GM18519 (cell line): ENCODE results near the gene SEMA4G.

Experiments
- ATAC-seq: cut with Tn5 transposase; IDR thresholded peaks from one replicate; pipeline ENCODE4 v1.9.1; 2021; ENCODE audit warnings: mild to moderate bottlenecking, moderate library complexity; ENCODE audit not compliant: unreplicated experiment, low FRiP score

SEMA4G gene

GRCh38 chr10:100969187-100970075 is at the start of gene SEMA4G:
SEMA4G (plus strand) TSS chr10:100969504; CDS start chr10:100972913, 3,409 bp downstream.
- ATAC-seq: no peak

GRCh38 chr10:100923580-100923979 is 45.7 kb upstream of the SEMA4G start:
- ATAC-seq: no peak

GRCh38 chr10:100927266-100927665 is 42.0 kb upstream of the SEMA4G start:
- no peak for ATAC-seq

- no peak for ATAC-seq
These were observed 41.3 kb upstream of the SEMA4G start for GRCh38 chr10:100928039-100928438.

- no peak for ATAC-seq
These were observed 38.9 kb upstream of the SEMA4G start for GRCh38 chr10:100930368-100930767.

GRCh38 chr10:100934084-100934659 is 35.1 kb upstream of the SEMA4G start:
- no peak for ATAC-seq

GRCh38 chr10:100939763-100940344 is 29.4 kb upstream of the SEMA4G start:
- ATAC-seq: no peak

- ATAC-seq: no peak
These were observed 27.1 kb upstream of the SEMA4G start for GRCh38 chr10:100942229-100942628.

- no peak for ATAC-seq
These were observed 25.8 kb upstream of the SEMA4G start for GRCh38 chr10:100943508-100943907.

- no peak for ATAC-seq
These were observed 23.6 kb upstream of the SEMA4G start for GRCh38 chr10:100945754-100946153.

GRCh38 chr10:100948916-100949315 is 20.4 kb upstream of the SEMA4G start:
- ATAC-seq: no peak

- ATAC-seq: no peak
These were observed 9.1 kb upstream of the SEMA4G start for GRCh38 chr10:100960251-100960650.

- no peak for ATAC-seq
These were observed 6.8 kb upstream of the SEMA4G start for GRCh38 chr10:100962351-100963080.

GRCh38 chr10:100963826-100964225 is 5.5 kb upstream of the SEMA4G start:
- no peak for ATAC-seq

- no peak for ATAC-seq
These were observed 3.5 kb upstream of the SEMA4G start for GRCh38 chr10:100965820-100966219.

- no peak for ATAC-seq
These were observed 2.4 kb upstream of the SEMA4G start for GRCh38 chr10:100966887-100967286.

- no peak for ATAC-seq
These were observed 2.0 kb upstream of the SEMA4G start for GRCh38 chr10:100967332-100967731.

GRCh38 chr10:100968062-100968736 is 1.1 kb upstream of the SEMA4G start:
- ATAC-seq: no peak

GRCh38 chr10:100968863-100969186 is 479 bp upstream of the SEMA4G start:
- no peak for ATAC-seq

GRCh38 chr10:100970076-100970913 is 991 bp downstream of the SEMA4G start:
- no peak for ATAC-seq
